Suprapubic skin (tissue), 4 donors: Measurements from ENCODE around the gene UBTD1. TPM values are rescaled to one million over a fixed set of nuclear protein-coding genes. Genes with fewer than 3 reads are reported as not detected.
A peak's percentile ranks its signal among the peaks of the same experiment; 100 is the strongest.

Source experiments
- DNase-seq, 2 donors: peaks; one replicate each; pipeline ENCODE4 v3.0.0-alpha.2; 2019; ENCODE audit warnings: low spot score in 2 of 2
- H3K27ac ChIP-seq: fragments of 200-600 bp; sonication (generic); one replicate; pipeline ENCODE4 v1.5.1; 2019
- H3K27me3 ChIP-seq: fragments of 200-600 bp; sonication (generic); one replicate; pipeline ENCODE4 v1.5.1; 2019
- H3K36me3 ChIP-seq: fragments of 200-600 bp; sonication (generic); one replicate; pipeline ENCODE4 v1.5.1; 2019
- H3K4me1 ChIP-seq: fragments of 200-600 bp; sonication (generic); one replicate; pipeline ENCODE4 v1.5.1; 2019
- H3K4me3 ChIP-seq: fragments of 200-600 bp; sonication (generic); one replicate; pipeline ENCODE4 v1.5.1; 2019; ENCODE audit warnings: mild to moderate bottlenecking
- H3K9me3 ChIP-seq: fragments of 200-600 bp; sonication (generic); one replicate; pipeline ENCODE4 v1.5.1; 2019
- CTCF ChIP-seq, 2 donors: fragments of 200-600 bp in 1 of 2; fragments of 450-650 bp in 1 of 2; sonication (generic) in 1 of 2; IDR thresholded peaks; one replicate each; pipeline ENCODE4 v1.5.1; 2016 to 2019; ENCODE audit warnings: antibody characterized with exemption in 2 of 2, mild to moderate bottlenecking in 1 of 2, moderate library complexity in 1 of 2
- EP300 ChIP-seq: sonication (generic); formaldehyde crosslinking; IDR thresholded peaks from one replicate; pipeline ENCODE4 v1.6.1; 2017; ENCODE audit warnings: antibody characterized with exemption
- POLR2A ChIP-seq, 2 donors: fragments of 450-650 bp; IDR thresholded peaks; one replicate each; pipeline ENCODE4 v1.6.1; 2017; ENCODE audit warnings: antibody characterized with exemption in 2 of 2, mild to moderate bottlenecking in 2 of 2, moderate library complexity in 2 of 2
- POLR2AphosphoS5 ChIP-seq, 3 donors: sonication (generic); formaldehyde crosslinking; IDR thresholded peaks; one replicate each; pipeline ENCODE4 v1.6.1; 2017; ENCODE audit warnings: antibody characterized with exemption in 3 of 3
- WGBS: methylation state at CpG from one replicate; pipeline ENCODE4 v1.1.5; 2018; 5-methylcytosine and 5-hydroxymethylcytosine counted together
- total RNA-seq, 4 donors: library from RNA; depleted of rRNA; stranded (reverse); fragments of >200 nt; gene quantifications; one replicate each; pipeline ENCODE4 v1.1.0, GENCODE V29; 2016

The UBTD1 gene
- total RNA-seq, 4 donors from 2014 or later = 15.2 to 50.8 (median 36.4) TPM

- H3K4me3 ChIP-seq = no peak overlapping the region
- DNase-seq = no peak
Observed at GRCh38 chr10:97599272-97599619, 100.5 kb downstream of the UBTD1 start.

GRCh38 chr10:97600616-97601015 is 101.9 kb downstream of the UBTD1 start:
- no peaks in the 10 kb centered on the region for H3K36me3 ChIP-seq
- WGBS = 89% methylated on average over 1 of the region's 1 CpG
- no peak overlapping the region for H3K27ac ChIP-seq
- TF ChIP-seq CTCF (IDR thresholded peaks at IDR 0.05) = no peak
- TF ChIP-seq POLR2AphosphoS5 (IDR thresholded peaks at IDR 0.05) = no peak
- no peak for TF ChIP-seq POLR2A (IDR thresholded peaks at IDR 0.05)
- no peak for DNase-seq
- no peak overlapping the region for H3K4me3 ChIP-seq
- peaks cover 15% of the 10 kb centered on the region for H3K4me1 ChIP-seq
- no peaks in the 10 kb centered on the region for H3K27me3 ChIP-seq
- no peaks in the 10 kb centered on the region for H3K9me3 ChIP-seq

More at GRCh38 chr10:97599272-97599619, 100.5 kb downstream of the UBTD1 start:
- no peaks in the 10 kb centered on the region for H3K9me3 ChIP-seq
- H3K27ac ChIP-seq = no peak overlapping the region
- no peaks in the 10 kb centered on the region for H3K36me3 ChIP-seq
- no peaks in the 10 kb centered on the region for H3K27me3 ChIP-seq
- whole genome bisulfite sequencing = 86% methylated on average over 6 of the region's 6 CpGs
- H3K4me1 ChIP-seq = peaks cover 19% of the 10 kb centered on the region
- no peak for TF ChIP-seq CTCF (IDR thresholded peaks at IDR 0.05)
- no peak for TF ChIP-seq POLR2A (IDR thresholded peaks at IDR 0.05)
- no peak for TF ChIP-seq POLR2AphosphoS5 (IDR thresholded peaks at IDR 0.05)
- no peak for TF ChIP-seq EP300

GRCh38 chr10:97601268-97602215 is 102.8 kb downstream of the UBTD1 start:
- no peaks in the 10 kb centered on the region for H3K36me3 ChIP-seq
- H3K27me3 ChIP-seq = no peaks in the 10 kb centered on the region
- no peak overlapping the region for H3K27ac ChIP-seq
- peaks cover 5% of the 10 kb centered on the region for H3K4me1 ChIP-seq
- WGBS = 71% methylated on average over 15 of the region's 21 CpGs
- no peak for TF ChIP-seq POLR2A (IDR thresholded peaks at IDR 0.05)
- no peak for TF ChIP-seq CTCF (IDR thresholded peaks at IDR 0.05)
- no peak for TF ChIP-seq POLR2AphosphoS5 (IDR thresholded peaks at IDR 0.05)
- no peak for TF ChIP-seq EP300
- no peak for DNase-seq
- no peaks in the 10 kb centered on the region for H3K9me3 ChIP-seq
- H3K4me3 ChIP-seq = no peak overlapping the region

- no peak overlapping the region for H3K27ac ChIP-seq
- H3K9me3 ChIP-seq = no peaks in the 10 kb centered on the region
- H3K27me3 ChIP-seq = no peaks in the 10 kb centered on the region
- no peaks in the 10 kb centered on the region for H3K36me3 ChIP-seq
- no peak overlapping the region for H3K4me3 ChIP-seq
- WGBS = 79% methylated on average over 5 of the region's 5 CpGs
- no peak for DNase-seq
- no peak for TF ChIP-seq CTCF (IDR thresholded peaks at IDR 0.05)
- TF ChIP-seq POLR2AphosphoS5 (IDR thresholded peaks at IDR 0.05) = no peak
- TF ChIP-seq POLR2A (IDR thresholded peaks at IDR 0.05) = no peak
- TF ChIP-seq EP300 = no peak
- H3K4me1 ChIP-seq = peaks cover 5% of the 10 kb centered on the region
Observed at GRCh38 chr10:97607095-97607636, 108.4 kb downstream of the UBTD1 start.

- TF ChIP-seq EP300 (no peak), POLR2A (IDR thresholded peaks at IDR 0.05) (no peak), POLR2AphosphoS5 (IDR thresholded peaks at IDR 0.05) (no peak), CTCF (IDR thresholded peaks at IDR 0.05) (no peak)
- Histone ChIP-seq H3K4me3 (no peak overlapping the region), H3K4me1 (peaks cover 5% of the 10 kb centered on the region), H3K9me3 (no peaks in the 10 kb centered on the region), H3K36me3 (no peaks in the 10 kb centered on the region), H3K27ac (peak overlapping the region; percentile 0), H3K27me3 (no peaks in the 10 kb centered on the region)
- no peak for DNase-seq
- 40% methylated on average over 13 of the region's 13 CpGs for WGBS
Observed at GRCh38 chr10:97608991-97609561, 110.4 kb downstream of the UBTD1 start.
